AG04450 (cell line): Measurements from ENCODE around the gene TNP2. TPM values are rescaled to one million over a fixed set of nuclear protein-coding genes. Genes with fewer than 3 reads are reported as not detected.
A peak's percentile ranks its signal among the peaks of the same experiment; 100 is the strongest.

Experiments used
- CTCF ChIA-PET: fragments of 300-600, 350-600 bp; formaldehyde crosslinking; extraction: SDS; loops from one replicate; lab custom pipeline; 2022; ENCODE audit warnings: antibody characterized with exemption, inconsistent platforms; lab: Charles Lee
- POLR2A ChIA-PET: fragments of 350-600 bp; formaldehyde crosslinking; extraction: SDS; loops from one replicate; lab custom pipeline; 2021; ENCODE audit warnings: antibody characterized with exemption, inconsistent platforms; lab: Yijun Ruan, JAX
- DNase-seq: peaks from one replicate; pipeline ENCODE4 v3.0.0-alpha.2; 2011; ENCODE audit warnings: low read depth, low spot score
- H3K27ac ChIP-seq: one replicate; pipeline ENCODE4 v1.5.1; 2012; ENCODE audit warnings: low read depth, low read length, control low read depth
- H3K27me3 ChIP-seq: one replicate; pipeline ENCODE4 v1.6.0; 2012; ENCODE audit warnings: low read length; ENCODE audit not compliant: control insufficient read depth, insufficient read depth
- H3K4me3 ChIP-seq: 2 replicates; pipeline ENCODE4 v1.5.1; 2011; ENCODE audit warnings: mild to moderate bottlenecking, low read depth, low read length, control low read depth
- H3K9me3 ChIP-seq: 2 replicates; pipeline ENCODE4 v1.5.1; 2012; ENCODE audit warnings: low read length; ENCODE audit not compliant: control insufficient read depth, insufficient read depth
- polyA plus RNA-seq: library from polyadenylated mRNA; depleted of rRNA; stranded (reverse); fragments of >200 nt; gene quantifications from 2 replicates; pipeline ENCODE4 v1.2.3, GENCODE V29; 2011
- TF ChIP-seq, protein P1 (sequence below): IDR thresholded peaks from 2 replicates; pipeline ENCODE4 v1.5.1; 2011; ENCODE audit warnings: low read depth, low read length, control low read depth, inconsistent platforms

Gene TNP2
- polyA plus RNA-seq, 1 experiment = not detected

DNA sequence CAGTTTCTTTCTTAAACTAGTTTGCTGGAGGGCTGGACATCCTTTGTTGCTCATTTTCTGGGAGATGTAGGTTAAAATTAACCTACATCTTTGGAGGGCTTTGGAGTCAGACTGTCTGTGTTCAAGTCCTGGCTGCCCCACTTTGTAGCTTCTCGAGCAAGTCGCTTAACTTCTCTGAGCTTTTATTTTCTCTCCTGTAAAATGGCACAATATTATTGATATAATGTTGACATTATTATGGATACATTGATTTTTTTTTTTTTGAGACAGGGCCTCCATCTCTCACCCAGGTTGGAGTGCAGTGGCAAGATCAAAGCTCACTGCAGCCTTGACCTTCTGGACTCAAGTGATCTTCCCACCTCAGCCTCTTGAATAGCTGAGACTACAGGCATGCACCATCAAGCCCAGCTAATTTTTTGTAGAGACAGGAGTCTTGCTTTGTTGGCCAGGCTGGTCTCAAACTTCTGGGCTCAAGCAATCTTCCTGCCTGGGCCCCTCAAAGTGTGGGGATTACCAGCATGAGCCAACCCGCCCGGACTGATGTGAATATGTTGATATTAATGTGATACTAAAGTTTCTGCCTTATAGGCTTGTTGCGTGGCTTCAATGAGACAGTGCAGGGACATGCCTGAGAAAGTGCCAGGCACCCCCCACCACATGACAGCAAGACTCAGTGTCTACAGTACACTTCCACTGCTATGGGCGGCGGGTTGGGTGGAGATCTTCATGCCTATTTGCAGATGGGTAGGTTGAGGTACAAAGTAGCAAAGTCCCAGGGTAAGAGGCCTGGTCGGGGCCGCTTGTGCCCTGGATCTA is 44.6 kb upstream of the TNP2 start:
- no peak overlapping the region for H3K4me3 ChIP-seq
- ChIA-PET POLR2A (interaction anchor here (0.7 kb wide), 1 partner anchor 16 kb away, joined by 3 read pairs; no protein-coding TSS in a partner anchor), CTCF (no interaction called here)
- no peak for DNase-seq
- H3K27ac ChIP-seq = no peak overlapping the region
- no peaks in the 10 kb centered on the region; the same call in 1 of the 2 replicates for H3K9me3 ChIP-seq
- TF ChIP-seq, protein P1, sequence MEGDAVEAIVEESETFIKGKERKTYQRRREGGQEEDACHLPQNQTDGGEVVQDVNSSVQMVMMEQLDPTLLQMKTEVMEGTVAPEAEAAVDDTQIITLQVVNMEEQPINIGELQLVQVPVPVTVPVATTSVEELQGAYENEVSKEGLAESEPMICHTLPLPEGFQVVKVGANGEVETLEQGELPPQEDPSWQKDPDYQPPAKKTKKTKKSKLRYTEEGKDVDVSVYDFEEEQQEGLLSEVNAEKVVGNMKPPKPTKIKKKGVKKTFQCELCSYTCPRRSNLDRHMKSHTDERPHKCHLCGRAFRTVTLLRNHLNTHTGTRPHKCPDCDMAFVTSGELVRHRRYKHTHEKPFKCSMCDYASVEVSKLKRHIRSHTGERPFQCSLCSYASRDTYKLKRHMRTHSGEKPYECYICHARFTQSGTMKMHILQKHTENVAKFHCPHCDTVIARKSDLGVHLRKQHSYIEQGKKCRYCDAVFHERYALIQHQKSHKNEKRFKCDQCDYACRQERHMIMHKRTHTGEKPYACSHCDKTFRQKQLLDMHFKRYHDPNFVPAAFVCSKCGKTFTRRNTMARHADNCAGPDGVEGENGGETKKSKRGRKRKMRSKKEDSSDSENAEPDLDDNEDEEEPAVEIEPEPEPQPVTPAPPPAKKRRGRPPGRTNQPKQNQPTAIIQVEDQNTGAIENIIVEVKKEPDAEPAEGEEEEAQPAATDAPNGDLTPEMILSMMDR = no peak
- H3K27me3 ChIP-seq = no peaks in the 10 kb centered on the region

DNA sequence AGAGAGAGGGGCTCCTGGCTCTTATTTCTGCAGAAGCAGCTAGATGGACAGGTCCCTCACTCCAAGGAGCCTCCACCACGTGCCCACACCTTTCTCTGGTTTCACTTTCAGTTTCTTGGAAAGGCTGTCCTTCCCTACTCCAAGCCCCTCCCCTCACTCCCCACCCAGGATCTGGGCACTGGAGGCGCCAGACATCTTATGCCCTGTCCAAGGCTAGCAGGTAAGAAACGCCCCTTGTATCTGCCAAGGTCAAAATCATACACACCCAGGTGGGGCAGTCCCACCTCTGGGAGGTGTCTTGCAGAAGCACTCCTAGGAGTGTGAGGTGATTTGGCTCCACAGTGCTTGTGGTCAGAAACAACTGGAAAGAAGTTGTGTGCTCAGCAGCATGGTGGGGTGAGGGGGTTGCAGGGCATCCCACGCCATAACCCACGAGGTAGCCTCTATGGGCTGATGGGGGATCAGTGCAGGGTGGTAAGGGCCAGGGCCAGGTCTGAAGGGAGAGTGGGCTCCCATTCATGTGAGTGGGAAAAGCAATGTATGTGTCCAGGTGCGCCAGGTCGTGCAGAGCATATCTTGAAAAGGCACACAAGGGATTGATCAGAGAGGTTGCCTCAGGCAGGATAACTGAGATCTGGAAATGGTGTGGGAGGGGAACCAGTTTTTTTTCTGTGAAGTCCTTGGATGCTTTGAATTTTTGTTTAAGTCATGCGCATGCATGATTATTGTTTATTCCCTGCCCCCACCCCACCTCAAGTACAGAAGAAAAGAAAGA is 43.8 kb upstream of the TNP2 start:
- peak overlapping the region; percentile 31 for H3K27ac ChIP-seq
- no peaks in the 10 kb centered on the region for H3K9me3 ChIP-seq
- TF ChIP-seq, protein P1 = no peak
- DNase-seq = no peak
- no peak overlapping the region for H3K4me3 ChIP-seq
- ChIA-PET POLR2A (interaction anchor here (0.7 kb wide), 1 partner anchor 15 kb away, joined by 3 read pairs; no protein-coding TSS in a partner anchor), CTCF (no interaction called here)
- no peaks in the 10 kb centered on the region for H3K27me3 ChIP-seq

DNA sequence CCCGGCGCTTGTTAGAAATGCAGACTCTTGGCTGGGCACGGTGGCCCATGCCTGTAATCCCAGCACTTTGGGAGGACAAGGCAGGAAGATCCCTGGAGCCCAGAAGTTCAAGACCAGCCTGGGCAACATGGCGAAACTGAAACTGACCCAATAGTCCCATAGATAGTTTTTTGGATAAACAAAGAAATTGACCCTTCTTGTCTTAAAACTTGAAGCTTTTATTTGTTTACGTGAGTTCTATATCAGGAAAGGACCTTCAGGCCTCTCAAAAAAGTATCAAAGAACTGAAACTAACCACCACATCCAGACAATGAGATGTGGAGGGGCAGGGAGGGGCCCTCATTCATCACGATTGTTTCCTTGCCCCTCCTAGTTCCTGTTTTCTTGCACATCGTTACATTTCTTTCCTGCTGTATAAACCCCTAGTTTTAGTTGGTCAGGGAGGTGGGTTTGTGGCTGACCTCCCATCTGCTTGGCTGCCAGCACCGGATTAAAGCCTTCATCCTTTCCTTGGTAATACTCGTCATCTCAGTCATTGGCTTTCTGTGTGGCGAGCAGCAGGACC is 42.0 kb upstream of the TNP2 start:
- TF ChIP-seq, protein P1 = no peak
- H3K27ac ChIP-seq = no peak overlapping the region
- DNase-seq = no peak

DNA sequence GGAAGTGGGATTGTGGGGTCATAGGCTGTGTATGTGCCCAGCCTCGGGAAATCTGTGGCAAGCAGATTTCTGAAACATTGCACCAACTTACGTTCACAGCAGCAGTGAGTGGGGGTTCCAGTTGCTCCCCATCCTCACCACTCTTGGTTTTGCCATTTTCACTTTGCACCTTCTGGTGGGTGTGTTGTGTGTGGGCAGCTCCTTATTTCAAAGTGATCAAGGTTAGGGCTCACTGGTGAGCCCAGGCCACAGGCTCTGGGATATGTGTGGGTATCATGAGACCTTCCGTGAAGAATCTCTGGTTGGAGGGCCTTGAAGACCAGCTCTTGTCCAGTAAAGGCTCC is 41.5 kb upstream of the TNP2 start:
- CTCF ChIA-PET = no interaction called here
- H3K27ac ChIP-seq = no peak overlapping the region
- no peaks in the 10 kb centered on the region for H3K27me3 ChIP-seq
- TF ChIP-seq, protein P1 = no peak
- DNase-seq = no peak
- no peaks in the 10 kb centered on the region; the same call in 1 of the 2 replicates for H3K9me3 ChIP-seq
- POLR2A ChIA-PET = no interaction called here
- no peak overlapping the region for H3K4me3 ChIP-seq

More for the DNA sequence above, 42.0 kb upstream of the TNP2 start:
- ChIA-PET POLR2A (interaction anchor here (1.0 kb wide), 1 partner anchor 55 kb away, joined by 4 read pairs; the partner anchor contains the start of gene SOCS1), CTCF (no interaction called here)
- Histone ChIP-seq H3K9me3 (no peaks in the 10 kb centered on the region; the same call in 1 of the 2 replicates), H3K4me3 (no peak overlapping the region), H3K27me3 (no peaks in the 10 kb centered on the region)
